Right ventricle myocardium superior (tissue), 1 donor: Measurements from ENCODE around the gene RALGAPA1. TPM values are rescaled to one million over a fixed set of nuclear protein-coding genes. Genes with fewer than 3 reads are reported as not detected.
"Not testable (repeated sequence)": the region's sequence is repeated elsewhere in the genome, so short reads cannot be mapped to it uniquely, and the experiment has no call there.

Experiments used
- ATAC-seq: fragments of 200-7000 bp; cut with Tn5 transposase; one replicate; pipeline ENCODE4 v1.9.1; 2020; ENCODE audit warnings: mild to moderate bottlenecking; ENCODE audit not compliant: poor library complexity
- DNase-seq: peaks from one replicate; pipeline ENCODE4 v3.0.0-alpha.2; 2020
- intact Hi-C: fragments of 100-400 bp; cut with DNase I; formaldehyde crosslinking; loops from one replicate; pipeline ENCODE4 v1.11.2; 2022
- total RNA-seq: library from RNA; stranded (reverse); fragmentation: NEBNext Ultra II Directional; extraction: Animal tissue kit (Norgen Biotek cat#: 25700); gene quantifications from one replicate; pipeline ENCODE4 v1.2.1, GENCODE V29; 2021
- donor health status: DM: no; HTN: yes; CAD: no; lungs with severe emphysema.

Gene RALGAPA1
- total RNA-seq, 1 donor from 2014 or later: 31.3 TPM

- DNase-seq, ATAC-seq, intact Hi-C loops: not testable (repeated sequence)
These were observed 31.5 kb downstream of the RALGAPA1 start for GRCh38 chr14:35777550-35777949.

GRCh38 chr14:35776823-35777222 is 32.3 kb downstream of the RALGAPA1 start:
- intact Hi-C loops: no loop called here
- ATAC-seq (no peak), DNase-seq (no peak)

GRCh38 chr14:35776085-35776484 is 33.0 kb downstream of the RALGAPA1 start:
- ATAC-seq, intact Hi-C loops: not testable (repeated sequence)

GRCh38 chr14:35766700-35767082 is 42.4 kb downstream of the RALGAPA1 start:
- intact Hi-C loops: no loop called here
- DNase-seq (no peak), ATAC-seq (no peak)

More at GRCh38 chr14:35776085-35776484, 33.0 kb downstream of the RALGAPA1 start:
- DNase-seq: not testable (repeated sequence)

- DNase-seq: no peak
- intact Hi-C loops: no loop called here
- no peak for ATAC-seq
These were observed 42.9 kb downstream of the RALGAPA1 start for GRCh38 chr14:35766036-35766699.

GRCh38 chr14:35761922-35762321 is 47.2 kb downstream of the RALGAPA1 start:
- intact Hi-C loops: no loop called here
- ATAC-seq: no peak
- DNase-seq: no peak

- no peak for DNase-seq
- no peak for ATAC-seq
- intact Hi-C loops: no loop called here
These were observed 49.0 kb downstream of the RALGAPA1 start for GRCh38 chr14:35760143-35760542.

- ATAC-seq: no peak
- intact Hi-C loops: no loop called here
These were observed 50.5 kb downstream of the RALGAPA1 start for GRCh38 chr14:35758523-35759129.

GRCh38 chr14:35754671-35755070 is 54.4 kb downstream of the RALGAPA1 start:
- intact Hi-C loops: no loop called here
- DNase-seq: no peak
- ATAC-seq: no peak

More at GRCh38 chr14:35758523-35759129, 50.5 kb downstream of the RALGAPA1 start:
- DNase-seq: no peak

- DNase-seq: no peak
- intact Hi-C loops: no loop called here
- ATAC-seq: no peak
These were observed 56.7 kb downstream of the RALGAPA1 start for GRCh38 chr14:35752380-35752779.

GRCh38 chr14:35750202-35750904 is 58.7 kb downstream of the RALGAPA1 start:
- no peak for DNase-seq
- ATAC-seq: no peak
- intact Hi-C loops: no loop called here

- ATAC-seq (no peak), DNase-seq (no peak)
- intact Hi-C loops: no loop called here
These were observed 61.7 kb downstream of the RALGAPA1 start for GRCh38 chr14:35747379-35747778.

- DNase-seq: no peak
- ATAC-seq: no peak
- intact Hi-C loops: no loop called here
These were observed 66.7 kb downstream of the RALGAPA1 start for GRCh38 chr14:35742442-35742841.

- ATAC-seq: no peak
- DNase-seq: no peak
- intact Hi-C loops: no loop called here
These were observed 67.1 kb downstream of the RALGAPA1 start for GRCh38 chr14:35742032-35742371.

- ATAC-seq: no peak
- intact Hi-C loops: no loop called here
These were observed 67.6 kb downstream of the RALGAPA1 start for GRCh38 chr14:35741345-35742031.

GRCh38 chr14:35740215-35740614 is 68.9 kb downstream of the RALGAPA1 start:
- ATAC-seq (no peak), DNase-seq (no peak)
- intact Hi-C loops: no loop called here

More at GRCh38 chr14:35741345-35742031, 67.6 kb downstream of the RALGAPA1 start:
- DNase-seq: no peak

GRCh38 chr14:35735163-35735562 is 73.9 kb downstream of the RALGAPA1 start:
- DNase-seq, intact Hi-C loops: not testable (repeated sequence)

GRCh38 chr14:35733510-35733909 is 75.6 kb downstream of the RALGAPA1 start:
- DNase-seq, ATAC-seq, intact Hi-C loops: not testable (repeated sequence)

More at GRCh38 chr14:35735163-35735562, 73.9 kb downstream of the RALGAPA1 start:
- ATAC-seq: not testable (repeated sequence)

GRCh38 chr14:35730871-35731270 is 78.2 kb downstream of the RALGAPA1 start:
- no peak for DNase-seq
- intact Hi-C loops: no loop called here
- no peak for ATAC-seq
